ENCODE data around the gene ITGA1.
"Not testable (repeated sequence)": the region's sequence is repeated elsewhere in the genome, so short reads cannot be mapped to it uniquely, and the experiment has no call there.

The ITGA1 gene

GRCh38 chr5:52802974-52803336, 15.2 kb downstream of the ITGA1 start:
- no peak for DNase-seq

- no peak for DNase-seq
Observed at GRCh38 chr5:52804387-52804791, 16.7 kb downstream of the ITGA1 start.

GRCh38 chr5:52804981-52805380, 17.3 kb downstream of the ITGA1 start:
- DNase-seq: no peak

GRCh38 chr5:52805615-52806014, 17.9 kb downstream of the ITGA1 start:
- no peak for DNase-seq

- no peak for DNase-seq
Observed at GRCh38 chr5:52807037-52807436, 19.3 kb downstream of the ITGA1 start.

- no peak for DNase-seq
Observed at GRCh38 chr5:52807723-52808122, 20.0 kb downstream of the ITGA1 start.

- no peak for DNase-seq
Observed at GRCh38 chr5:52808316-52808901, 20.7 kb downstream of the ITGA1 start.

GRCh38 chr5:52809884-52810283, 22.2 kb downstream of the ITGA1 start:
- DNase-seq: no peak

GRCh38 chr5:52810426-52810825, 22.7 kb downstream of the ITGA1 start:
- no peak for DNase-seq

- no peak for DNase-seq
Observed at GRCh38 chr5:52811067-52811749, 23.5 kb downstream of the ITGA1 start.

GRCh38 chr5:52814352-52815148, 26.8 kb downstream of the ITGA1 start:
- no peak for DNase-seq

GRCh38 chr5:52817818-52818217, 30.1 kb downstream of the ITGA1 start:
- peak; percentile 37 for DNase-seq

- DNase-seq: no peak
Observed at GRCh38 chr5:52818360-52818759, 30.6 kb downstream of the ITGA1 start.

- DNase-seq: not testable (repeated sequence)
Observed at GRCh38 chr5:52818807-52819206, 31.1 kb downstream of the ITGA1 start.

- DNase-seq: no peak
Observed at GRCh38 chr5:52821901-52822300, 34.2 kb downstream of the ITGA1 start.

- DNase-seq: peak; percentile 32
Observed at GRCh38 chr5:52822437-52822836, 34.7 kb downstream of the ITGA1 start.

GRCh38 chr5:52824827-52825226, 37.1 kb downstream of the ITGA1 start:
- no peak for DNase-seq

GRCh38 chr5:52825826-52826225, 38.1 kb downstream of the ITGA1 start:
- no peak for DNase-seq

- DNase-seq: no peak
Observed at GRCh38 chr5:52827815-52828214, 40.1 kb downstream of the ITGA1 start.

- no peak for DNase-seq
Observed at GRCh38 chr5:52829664-52830063, 41.9 kb downstream of the ITGA1 start.

- no peak for DNase-seq
Observed at GRCh38 chr5:52830650-52831049, 42.9 kb downstream of the ITGA1 start.

GRCh38 chr5:52831786-52832511, 44.2 kb downstream of the ITGA1 start:
- no peak for DNase-seq

- no peak for DNase-seq
Observed at GRCh38 chr5:52834320-52834719, 46.6 kb downstream of the ITGA1 start.

GRCh38 chr5:52837068-52837467, 49.4 kb downstream of the ITGA1 start:
- DNase-seq: no peak
